Measurements from ENCODE around the gene CPZ. TPM values are rescaled to one million over a fixed set of nuclear protein-coding genes. Genes with fewer than 3 reads are reported as not detected.

Gene CPZ
- total RNA-seq, 1 experiment from 2014 or later: 37.3 TPM

DNA sequence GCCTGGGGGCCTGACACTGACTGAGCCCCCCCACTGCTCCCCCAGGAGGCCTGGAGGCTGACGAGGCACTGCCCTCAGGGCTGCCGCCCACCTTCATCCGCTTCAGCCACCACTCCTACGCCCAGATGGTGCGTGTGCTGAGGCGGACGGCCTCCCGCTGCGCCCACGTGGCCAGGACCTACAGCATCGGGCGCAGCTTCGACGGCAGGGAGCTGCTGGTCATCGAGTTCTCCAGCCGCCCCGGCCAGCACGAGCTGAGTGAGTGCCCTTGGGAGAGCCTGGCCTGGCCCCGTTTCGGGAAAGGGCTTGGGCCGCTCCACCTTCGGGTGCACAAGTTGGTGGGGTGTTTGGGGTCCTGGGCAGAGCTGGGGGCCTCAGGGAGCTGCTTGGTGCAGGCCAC, 11.4 kb downstream of the CPZ start:
- no peak overlapping the region for H2BK15ac ChIP-seq (ENCODE audit: low read depth, low read length)
- no peaks in the 10 kb centered on the region for H3K27me3 ChIP-seq (ENCODE audit: insufficient read depth, low read length)
- no peak overlapping the region for H2BK5ac ChIP-seq (ENCODE audit: insufficient read length, low read length)
- no peak overlapping the region for H4K5ac ChIP-seq (ENCODE audit: insufficient read length, low read depth, low read length)
- no peaks in the 10 kb centered on the region for H3K9me3 Mint-ChIP-seq
- no peak overlapping the region for H3K14ac ChIP-seq (ENCODE audit: insufficient read depth, low read length)
- no peak overlapping the region for H3K23ac ChIP-seq (ENCODE audit: insufficient read length, low read depth, low read length)
- H3K4me3 Mint-ChIP-seq: no peak overlapping the region
- no peak overlapping the region for H3K18ac ChIP-seq (ENCODE audit: insufficient read length, low read depth, low read length)
- H3K36me3 Mint-ChIP-seq (ENCODE audit: insufficient read depth in 1 of 3, low read depth in 3 of 3): peaks cover 0 to 52% (median 40%) of the 10 kb centered on the region in 3 experiments; a peak in 5 of 7 replicates
- no peak overlapping the region for H3K9ac ChIP-seq (ENCODE audit: extremely low read depth, insufficient read length, low read length)
- H3K4me1 Mint-ChIP-seq: no peaks in the 10 kb centered on the region; a peak in 1 of 4 replicates
- H3K4ac ChIP-seq (ENCODE audit: low read depth, low read length): no peak overlapping the region
- H4K20me1 ChIP-seq (ENCODE audit: control insufficient read depth, insufficient read depth, insufficient read length): no peaks in the 10 kb centered on the region
- H4K91ac ChIP-seq (ENCODE audit: insufficient read length, low read depth, low read length): no peak overlapping the region
- no peak overlapping the region for H2BK12ac ChIP-seq (ENCODE audit: insufficient read length, low read depth, low read length)
- no peaks in the 10 kb centered on the region for H3K4me1 ChIP-seq (ENCODE audit: insufficient read depth, low read length)
- no peak overlapping the region for H4K8ac ChIP-seq (replicated peaks; ENCODE audit: insufficient read length, low read depth, low read length)
- WGBS (ENCODE audit: extremely low coverage, insufficient read length, low lambda C conversion rate): no CpG with 5 or more reads among the region's 22 CpGs
- H3K27ac Mint-ChIP-seq: no peak overlapping the region
- no peak overlapping the region for H2AFZ ChIP-seq (ENCODE audit: low read length)
- no peak overlapping the region for H2AK5ac ChIP-seq (ENCODE audit: insufficient read length, low read length)
- no peaks in the 10 kb centered on the region for H3K27me3 Mint-ChIP-seq (ENCODE audit: low read depth)
- no peak overlapping the region for H3K56ac ChIP-seq (ENCODE audit: insufficient read length, low read depth, low read length)
- no peak overlapping the region for H2BK20ac ChIP-seq (ENCODE audit: low read depth, low read length, poor library complexity, severe bottlenecking)
- H3K79me2 ChIP-seq (ENCODE audit: insufficient read depth, low read length): no peaks in the 10 kb centered on the region
- TF ChIP-seq, protein P1, sequence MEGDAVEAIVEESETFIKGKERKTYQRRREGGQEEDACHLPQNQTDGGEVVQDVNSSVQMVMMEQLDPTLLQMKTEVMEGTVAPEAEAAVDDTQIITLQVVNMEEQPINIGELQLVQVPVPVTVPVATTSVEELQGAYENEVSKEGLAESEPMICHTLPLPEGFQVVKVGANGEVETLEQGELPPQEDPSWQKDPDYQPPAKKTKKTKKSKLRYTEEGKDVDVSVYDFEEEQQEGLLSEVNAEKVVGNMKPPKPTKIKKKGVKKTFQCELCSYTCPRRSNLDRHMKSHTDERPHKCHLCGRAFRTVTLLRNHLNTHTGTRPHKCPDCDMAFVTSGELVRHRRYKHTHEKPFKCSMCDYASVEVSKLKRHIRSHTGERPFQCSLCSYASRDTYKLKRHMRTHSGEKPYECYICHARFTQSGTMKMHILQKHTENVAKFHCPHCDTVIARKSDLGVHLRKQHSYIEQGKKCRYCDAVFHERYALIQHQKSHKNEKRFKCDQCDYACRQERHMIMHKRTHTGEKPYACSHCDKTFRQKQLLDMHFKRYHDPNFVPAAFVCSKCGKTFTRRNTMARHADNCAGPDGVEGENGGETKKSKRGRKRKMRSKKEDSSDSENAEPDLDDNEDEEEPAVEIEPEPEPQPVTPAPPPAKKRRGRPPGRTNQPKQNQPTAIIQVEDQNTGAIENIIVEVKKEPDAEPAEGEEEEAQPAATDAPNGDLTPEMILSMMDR (conservative IDR thresholded peaks at IDR 0.05): no peak
- no peaks in the 10 kb centered on the region for H3K79me1 ChIP-seq (ENCODE audit: insufficient read depth, low read depth, low read length, poor library complexity, severe bottlenecking)
- H2BK120ac ChIP-seq (ENCODE audit: low read depth, low read length, poor library complexity, severe bottlenecking): no peak overlapping the region
- H3K4me2 ChIP-seq (ENCODE audit: insufficient read depth, insufficient read length, low read length): no peak overlapping the region
- H3T11ph ChIP-seq (ENCODE audit: low read length): no peak overlapping the region
- H3K27ac ChIP-seq (ENCODE audit: insufficient read length, low read depth, low read length): no peak overlapping the region
- H3K9me3 ChIP-seq (ENCODE audit: control insufficient read depth, low read depth, low read length): no peaks in the 10 kb centered on the region
- no peaks in the 10 kb centered on the region for H3K23me2 ChIP-seq (ENCODE audit: insufficient read length, low read depth, low read length, poor library complexity, severe bottlenecking)
- DNase-seq: no peak
